Upper lobe of left lung (tissue), 4 donors: Measurements from ENCODE around the gene ENTPD6.

ENCODE experiments used
- POLR2A ChIP-seq, 4 donors: fragments of 450-650 bp; IDR thresholded peaks; one replicate each; pipeline ENCODE4 v1.5.1; 2016 to 2017; ENCODE audit warnings: antibody characterized with exemption in 4 of 4, mild to moderate bottlenecking in 2 of 4
- POLR2AphosphoS5 ChIP-seq, 2 donors: sonication (generic); formaldehyde crosslinking; IDR thresholded peaks; one replicate each; pipeline ENCODE4 v1.5.1; 2017; ENCODE audit warnings: antibody characterized with exemption in 2 of 2
- TF ChIP-seq, protein P1 (sequence below), 6 experiments: fragments of 450-650 bp in 4 of 6; fragments of 200-600 bp in 2 of 6; sonication (generic) in 2 of 6; IDR thresholded peaks; one replicate each; pipeline ENCODE4 v1.5.1; 2016 to 2019; ENCODE audit warnings: antibody characterized with exemption in 6 of 6

DNA sequence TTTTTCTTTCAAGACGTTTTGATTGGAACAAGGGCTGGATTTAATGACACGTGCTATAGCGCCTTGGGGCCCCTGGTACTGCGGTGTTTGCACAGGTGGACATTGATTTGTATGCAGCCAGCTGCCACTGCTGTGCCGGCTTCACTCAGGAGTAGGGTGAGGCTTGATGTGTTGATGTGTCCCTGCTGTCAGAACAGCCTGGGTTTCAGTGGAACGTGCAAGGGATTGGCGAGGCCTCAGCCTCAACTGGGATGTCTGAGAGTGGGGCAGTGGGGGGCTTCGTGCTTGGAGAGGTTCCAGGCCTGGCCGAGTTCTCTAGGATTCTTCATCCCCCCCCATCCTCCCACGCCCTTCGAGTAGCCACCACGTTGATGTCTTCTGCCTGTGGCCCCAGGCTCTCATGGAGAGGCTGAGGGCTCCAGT is 75.3 kb downstream of the ENTPD6 start:
- TF ChIP-seq, protein P1, sequence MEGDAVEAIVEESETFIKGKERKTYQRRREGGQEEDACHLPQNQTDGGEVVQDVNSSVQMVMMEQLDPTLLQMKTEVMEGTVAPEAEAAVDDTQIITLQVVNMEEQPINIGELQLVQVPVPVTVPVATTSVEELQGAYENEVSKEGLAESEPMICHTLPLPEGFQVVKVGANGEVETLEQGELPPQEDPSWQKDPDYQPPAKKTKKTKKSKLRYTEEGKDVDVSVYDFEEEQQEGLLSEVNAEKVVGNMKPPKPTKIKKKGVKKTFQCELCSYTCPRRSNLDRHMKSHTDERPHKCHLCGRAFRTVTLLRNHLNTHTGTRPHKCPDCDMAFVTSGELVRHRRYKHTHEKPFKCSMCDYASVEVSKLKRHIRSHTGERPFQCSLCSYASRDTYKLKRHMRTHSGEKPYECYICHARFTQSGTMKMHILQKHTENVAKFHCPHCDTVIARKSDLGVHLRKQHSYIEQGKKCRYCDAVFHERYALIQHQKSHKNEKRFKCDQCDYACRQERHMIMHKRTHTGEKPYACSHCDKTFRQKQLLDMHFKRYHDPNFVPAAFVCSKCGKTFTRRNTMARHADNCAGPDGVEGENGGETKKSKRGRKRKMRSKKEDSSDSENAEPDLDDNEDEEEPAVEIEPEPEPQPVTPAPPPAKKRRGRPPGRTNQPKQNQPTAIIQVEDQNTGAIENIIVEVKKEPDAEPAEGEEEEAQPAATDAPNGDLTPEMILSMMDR (IDR thresholded peaks at IDR 0.05), result no peak
- TF ChIP-seq POLR2AphosphoS5 (IDR thresholded peaks at IDR 0.05) (no peak), POLR2A (IDR thresholded peaks at IDR 0.05) (no peak)
